Measurements from ENCODE around the gene OR10R2. TPM values are rescaled to one million over a fixed set of nuclear protein-coding genes. Genes with fewer than 3 reads are reported as not detected.

OR10R2 gene
- total RNA-seq, 2 donors from 2014 or later, result not detected

- TF ChIP-seq POLR2A (IDR thresholded peaks at IDR 0.05) (no peak), CTCF (IDR thresholded peaks at IDR 0.05) (no peak)
- H3K27ac ChIP-seq, result no peak overlapping the region
- no peaks in the 10 kb centered on the region for H3K36me3 ChIP-seq (replicated peaks in 1 of 2; ENCODE audit: insufficient read depth in 1 of 2, low read depth in 2 of 2)
- 54 to 74% methylated on average over 2 to 3 of the region's 3 CpGs for WGBS, 2 donors
- H3K4me1 ChIP-seq, result no peaks in the 10 kb centered on the region
- H3K27me3 ChIP-seq, result no peaks in the 10 kb centered on the region
- H3K9me3 ChIP-seq, result no peaks in the 10 kb centered on the region
- ATAC-seq (no peak), DNase-seq (no peak)
- intact Hi-C loops (cut with DNase I), result no loop called here
- no peak overlapping the region for H3K4me3 ChIP-seq
These were observed 49.1 kb downstream of the OR10R2 start for GRCh38 chr1:158520955-158521665.

GRCh38 chr1:158521666-158522058 is 49.6 kb downstream of the OR10R2 start:
- H3K27me3 ChIP-seq, result no peaks in the 10 kb centered on the region
- intact Hi-C loops (cut with DNase I), result no loop called here

GRCh38 chr1:158527190-158527815 is 55.3 kb downstream of the OR10R2 start:
- TF ChIP-seq POLR2A (IDR thresholded peaks at IDR 0.05) (no peak), CTCF (IDR thresholded peaks at IDR 0.05) (peak in 1 of 7 experiments; percentile 41)
- Histone ChIP-seq H3K27me3 (no peaks in the 10 kb centered on the region), H3K4me1 (no peaks in the 10 kb centered on the region), H3K27ac (no peak overlapping the region), H3K36me3 (replicated peaks in 1 of 2; ENCODE audit: insufficient read depth in 1 of 2, low read depth in 2 of 2) (no peaks in the 10 kb centered on the region), H3K9me3 (no peaks in the 10 kb centered on the region), H3K4me3 (no peak overlapping the region)
- 44 to 47% methylated on average over 2 of the region's 2 CpGs for WGBS, 2 donors
- DNase-seq (no peak), ATAC-seq (no peak)
- intact Hi-C loops (cut with DNase I), result no loop called here

More at GRCh38 chr1:158521666-158522058, 49.6 kb downstream of the OR10R2 start:
- TF ChIP-seq POLR2A (IDR thresholded peaks at IDR 0.05), result no peak
- no peak for TF ChIP-seq CTCF (IDR thresholded peaks at IDR 0.05)
- Histone ChIP-seq H3K9me3 (no peaks in the 10 kb centered on the region), H3K36me3 (replicated peaks in 1 of 2; ENCODE audit: insufficient read depth in 1 of 2, low read depth in 2 of 2) (no peaks in the 10 kb centered on the region), H3K27ac (no peak overlapping the region), H3K4me1 (no peaks in the 10 kb centered on the region), H3K4me3 (no peak overlapping the region)
- no peak for DNase-seq
- WGBS, 2 donors, result 46 to 59% methylated on average over 2 of the region's 2 CpGs
- no peak for ATAC-seq

Other genes with a start within 250 kb of the OR10R2 start
- not detected for gene CD1A, start 217.8 kb upstream of the OR10R2 start, total RNA-seq
- 1 to 10 TPM in 1 of 2 donors, not detected in 1; 1.0 TPM for gene CD1C, start 182.3 kb upstream of the OR10R2 start, total RNA-seq
- gene CD1B, start 140.7 kb upstream of the OR10R2 start, total RNA-seq, result 1 to 10 TPM in 1 of 2 donors, not detected in 1; 1.0 TPM
- gene CD1E, start 118.3 kb upstream of the OR10R2 start, total RNA-seq, result under 1 TPM in 1 of 2 donors, not detected in 1; 0.78 TPM
- gene OR10T2, start 72.8 kb upstream of the OR10R2 start, total RNA-seq, result not detected
- not detected for gene OR10K2, start 46.0 kb upstream of the OR10R2 start, total RNA-seq
- gene OR10K1, start 10.4 kb upstream of the OR10R2 start, total RNA-seq, result not detected
- gene OR6Y1, start 82.2 kb downstream of the OR10R2 start, total RNA-seq, result not detected
- gene OR6P1, start 98.4 kb downstream of the OR10R2 start, total RNA-seq, result not detected
- gene OR10X1, start 107.7 kb downstream of the OR10R2 start, total RNA-seq, result not detected
- gene OR10Z1, start 133.0 kb downstream of the OR10R2 start, total RNA-seq, result not detected
- not detected for gene SPTA1, start 214.5 kb downstream of the OR10R2 start, total RNA-seq
- gene OR6K2, start 228.4 kb downstream of the OR10R2 start, total RNA-seq, result not detected
- gene OR6K3, start 248.5 kb downstream of the OR10R2 start, total RNA-seq, result not detected